Activated CD4-positive, alpha-beta T cell treated with anti-CD3 and anti-CD28 coated beads for 4 hours (primary cell): ENCODE measurements around the gene PTPN4.
"Not testable (repeated sequence)": the region's sequence is repeated elsewhere in the genome, so short reads cannot be mapped to it uniquely, and the experiment has no call there.

ENCODE experiments used
- DNase-seq, 2 donors: peaks; one replicate each; pipeline ENCODE4 v3.0.0-alpha.2; 2020

Gene PTPN4

GRCh38 chr2:119768742-119769141 lies 9.0 kb downstream of the PTPN4 start:
- no peak for DNase-seq

GRCh38 chr2:119769645-119770044 lies 9.9 kb downstream of the PTPN4 start:
- no peak for DNase-seq

- no peak for DNase-seq
These were observed 11.6 kb downstream of the PTPN4 start for GRCh38 chr2:119771331-119771730.

- DNase-seq = no peak
These were observed 12.4 kb downstream of the PTPN4 start for GRCh38 chr2:119772128-119772527.

GRCh38 chr2:119772767-119773166 lies 13.0 kb downstream of the PTPN4 start:
- DNase-seq = no peak

- DNase-seq = no peak
These were observed 14.3 kb downstream of the PTPN4 start for GRCh38 chr2:119774026-119774425.

GRCh38 chr2:119775102-119775501 lies 15.4 kb downstream of the PTPN4 start:
- no peak for DNase-seq

GRCh38 chr2:119782308-119783027 lies 22.7 kb downstream of the PTPN4 start:
- no peak for DNase-seq

GRCh38 chr2:119784876-119785275 lies 25.2 kb downstream of the PTPN4 start:
- no peak for DNase-seq

GRCh38 chr2:119786295-119786694 lies 26.6 kb downstream of the PTPN4 start:
- DNase-seq = no peak

- DNase-seq = no peak
These were observed 29.0 kb downstream of the PTPN4 start for GRCh38 chr2:119788752-119789151.

- DNase-seq = no peak
These were observed 30.7 kb downstream of the PTPN4 start for GRCh38 chr2:119790466-119790865.

GRCh38 chr2:119792907-119793312 lies 33.2 kb downstream of the PTPN4 start:
- DNase-seq = no peak

GRCh38 chr2:119794237-119794636 lies 34.5 kb downstream of the PTPN4 start:
- DNase-seq = no peak

GRCh38 chr2:119795309-119796303 lies 35.9 kb downstream of the PTPN4 start:
- DNase-seq = no peak

- no peak for DNase-seq
These were observed 40.7 kb downstream of the PTPN4 start for GRCh38 chr2:119800376-119800902.

- DNase-seq = no peak
These were observed 41.3 kb downstream of the PTPN4 start for GRCh38 chr2:119801040-119801439.

GRCh38 chr2:119801989-119802388 lies 42.3 kb downstream of the PTPN4 start:
- not testable (repeated sequence) for DNase-seq

GRCh38 chr2:119803101-119803500 lies 43.4 kb downstream of the PTPN4 start:
- DNase-seq = no peak

- not testable (repeated sequence) for DNase-seq
These were observed 44.7 kb downstream of the PTPN4 start for GRCh38 chr2:119804409-119804808.

GRCh38 chr2:119808516-119809147 lies 48.9 kb downstream of the PTPN4 start:
- DNase-seq = no peak

GRCh38 chr2:119809339-119810048 lies 49.8 kb downstream of the PTPN4 start:
- no peak for DNase-seq
